GM18502 (cell line): Measurements from ENCODE around the gene FAM174A.
A peak's percentile ranks its signal among the peaks of the same experiment; 100 is the strongest.
"Not testable (repeated sequence)": the region's sequence is repeated elsewhere in the genome, so short reads cannot be mapped to it uniquely, and the experiment has no call there.

ENCODE experiments used
- ATAC-seq: cut with Tn5 transposase; IDR thresholded peaks from one replicate; pipeline ENCODE4 v1.9.1; 2021; ENCODE audit warnings: mild to moderate bottlenecking; ENCODE audit not compliant: unreplicated experiment, poor library complexity

Gene FAM174A

GRCh38 chr5:100574716-100575115 is 39.5 kb downstream of the FAM174A start:
- no peak for ATAC-seq

GRCh38 chr5:100575815-100576214 is 40.6 kb downstream of the FAM174A start:
- no peak for ATAC-seq

- ATAC-seq = no peak
Measured at GRCh38 chr5:100576217-100576751, 41.1 kb downstream of the FAM174A start.

GRCh38 chr5:100577506-100577905 is 42.3 kb downstream of the FAM174A start:
- ATAC-seq = no peak

GRCh38 chr5:100584069-100584468 is 48.9 kb downstream of the FAM174A start:
- peak; percentile 95 for ATAC-seq

- no peak for ATAC-seq
Measured at GRCh38 chr5:100584889-100585288, 49.7 kb downstream of the FAM174A start.

GRCh38 chr5:100590867-100591266 is 55.7 kb downstream of the FAM174A start:
- no peak for ATAC-seq

GRCh38 chr5:100595152-100595811 is 60.1 kb downstream of the FAM174A start:
- ATAC-seq = no peak

GRCh38 chr5:100595812-100596173 is 60.6 kb downstream of the FAM174A start:
- ATAC-seq = no peak

GRCh38 chr5:100598446-100598845 is 63.3 kb downstream of the FAM174A start:
- no peak for ATAC-seq

GRCh38 chr5:100600298-100600994 is 65.3 kb downstream of the FAM174A start:
- no peak for ATAC-seq

- ATAC-seq = no peak
Measured at GRCh38 chr5:100603141-100603540, 68.0 kb downstream of the FAM174A start.

- ATAC-seq = not testable (repeated sequence)
Measured at GRCh38 chr5:100604021-100604420, 68.8 kb downstream of the FAM174A start.

GRCh38 chr5:100609594-100609993 is 74.4 kb downstream of the FAM174A start:
- no peak for ATAC-seq

GRCh38 chr5:100614308-100614707 is 79.1 kb downstream of the FAM174A start:
- no peak for ATAC-seq

GRCh38 chr5:100615362-100615761 is 80.2 kb downstream of the FAM174A start:
- ATAC-seq = no peak

GRCh38 chr5:100616291-100616690 is 81.1 kb downstream of the FAM174A start:
- no peak for ATAC-seq

- ATAC-seq = no peak
Measured at GRCh38 chr5:100616981-100617380, 81.8 kb downstream of the FAM174A start.

- peak; percentile 94 for ATAC-seq
Measured at GRCh38 chr5:100623719-100624118, 88.5 kb downstream of the FAM174A start.

- peak; percentile 79 for ATAC-seq
Measured at GRCh38 chr5:100634937-100635534, 99.9 kb downstream of the FAM174A start.
